Mesenchymal stem cell (in vitro differentiated cells and primary cell): Measurements from ENCODE around the gene FKBP5.

Experiments used
- DNase-seq: peaks from one replicate; pipeline ENCODE4 v3.0.0-alpha.2; 2013
- H2AFZ ChIP-seq: one replicate; pipeline ENCODE4 v1.6.1; 2013; ENCODE audit warnings: low read depth, mild to moderate bottlenecking, control low read depth, inconsistent platforms, low read length, moderate library complexity
- H2AK5ac ChIP-seq: 2 replicates; pipeline ENCODE4 v1.6.1; 2013; ENCODE audit warnings: low read length, moderate library complexity, mild to moderate bottlenecking, inconsistent platforms; ENCODE audit not compliant: severe bottlenecking
- H2BK120ac ChIP-seq: one replicate; pipeline ENCODE4 v1.6.1; 2013; ENCODE audit warnings: low read depth, mild to moderate bottlenecking, inconsistent platforms, low read length, moderate library complexity
- H2BK12ac ChIP-seq, 2 experiments: one replicate each; pipeline ENCODE4 v1.6.1; 2013; ENCODE audit warnings: inconsistent platforms in 2 of 2, low read length in 2 of 2, mild to moderate bottlenecking in 2 of 2, moderate library complexity in 2 of 2, control low read depth in 1 of 2
- H2BK15ac ChIP-seq: one replicate; pipeline ENCODE4 v1.6.1; 2013; ENCODE audit warnings: mild to moderate bottlenecking, low read depth, inconsistent platforms; ENCODE audit not compliant: poor library complexity, severe bottlenecking
- H2BK5ac ChIP-seq: 2 replicates; pipeline ENCODE4 v1.6.1; 2013; ENCODE audit warnings: low read depth, mild to moderate bottlenecking, low read length, control low read depth, inconsistent platforms; ENCODE audit not compliant: poor library complexity, severe bottlenecking
- H3K14ac ChIP-seq, 2 experiments: one replicate each; pipeline ENCODE4 v1.6.1; 2013; ENCODE audit warnings: inconsistent platforms in 2 of 2, low read length in 2 of 2, control low read depth in 1 of 2, mild to moderate bottlenecking in 1 of 2, moderate library complexity in 1 of 2
- H3K18ac ChIP-seq, 2 experiments: one replicate each; pipeline ENCODE4 v1.6.1; 2013; ENCODE audit warnings: inconsistent platforms in 2 of 2, low read length in 2 of 2, control low read depth in 1 of 2, low read depth in 1 of 2, mild to moderate bottlenecking in 1 of 2
- H3K23ac ChIP-seq, 2 experiments: one replicate each; pipeline ENCODE4 v1.6.1; 2013; ENCODE audit warnings: inconsistent platforms in 2 of 2, low read length in 2 of 2, mild to moderate bottlenecking in 2 of 2, moderate library complexity in 2 of 2, control low read depth in 1 of 2
- H3K27ac ChIP-seq: 2 replicates; pipeline ENCODE4 v1.5.1; 2013; ENCODE audit warnings: mild to moderate bottlenecking, moderate library complexity, low read length, control low read depth, inconsistent platforms; ENCODE audit not compliant: poor library complexity, severe bottlenecking
- H3K27me3 ChIP-seq, 2 experiments: 2 replicates each; pipeline versions ENCODE4 v1.6.1 to v1.7.0; 2013; ENCODE audit warnings: low read length in 2 of 2, mild to moderate bottlenecking in 2 of 2, moderate library complexity in 2 of 2, control low read depth in 1 of 2, inconsistent platforms in 1 of 2; ENCODE audit not compliant: control insufficient read depth in 1 of 2, insufficient read depth in 1 of 2
- H3K36me3 ChIP-seq, 2 experiments: 2 replicates each; pipeline versions ENCODE4 v1.6.1 to v1.7.0; 2013; ENCODE audit warnings: low read length in 2 of 2, control low read depth in 1 of 2, inconsistent platforms in 1 of 2, low read depth in 1 of 2, mild to moderate bottlenecking in 1 of 2; ENCODE audit not compliant: insufficient read depth in 2 of 2, control insufficient read depth in 1 of 2
- H3K4ac ChIP-seq, 2 experiments: one replicate each; pipeline ENCODE4 v1.6.1; 2013; ENCODE audit warnings: inconsistent platforms in 2 of 2, low read length in 2 of 2, mild to moderate bottlenecking in 2 of 2, moderate library complexity in 2 of 2, control low read depth in 1 of 2, low read depth in 1 of 2
- H3K4me1 ChIP-seq: 2 replicates; pipeline ENCODE4 v1.6.1; 2013; ENCODE audit warnings: low read depth, low read length, control low read depth; ENCODE audit not compliant: control insufficient read depth, insufficient read depth
- H3K4me2 ChIP-seq: 2 replicates; pipeline ENCODE4 v1.6.1; 2013; ENCODE audit warnings: low read length, mild to moderate bottlenecking, inconsistent platforms; ENCODE audit not compliant: poor library complexity, severe bottlenecking
- H3K4me3 ChIP-seq, 2 experiments: 2 replicates each; pipeline versions ENCODE4 v1.5.1 to v1.7.0; 2013; ENCODE audit warnings: low read length in 2 of 2, mild to moderate bottlenecking in 2 of 2, control low read depth in 1 of 2, low read depth in 1 of 2; ENCODE audit not compliant: insufficient read depth in 1 of 2
- H3K79me1 ChIP-seq: replicated peaks from 2 replicates; pipeline ENCODE4 v1.6.1; 2013; ENCODE audit warnings: mild to moderate bottlenecking, control low read depth, low read length, inconsistent platforms; ENCODE audit not compliant: poor library complexity, severe bottlenecking
- H3K9ac ChIP-seq: 2 replicates; pipeline ENCODE4 v1.7.0; 2013; ENCODE audit warnings: mild to moderate bottlenecking, low read length, moderate library complexity
- H3K9me3 ChIP-seq: 2 replicates; pipeline ENCODE4 v1.7.0; 2013; ENCODE audit warnings: mild to moderate bottlenecking, low read length; ENCODE audit not compliant: control insufficient read depth
- H4K8ac ChIP-seq: one replicate; pipeline ENCODE4 v1.6.1; 2013; ENCODE audit warnings: inconsistent platforms, mild to moderate bottlenecking, low read length, moderate library complexity
- H4K91ac ChIP-seq: one replicate; pipeline ENCODE4 v1.6.1; 2013; ENCODE audit warnings: mild to moderate bottlenecking, low read length, inconsistent platforms
- WGBS: methylation state at CpG from one replicate; pipeline ENCODE4 v1.1.7; 2013; ENCODE audit warnings: mixed read lengths; 5-methylcytosine and 5-hydroxymethylcytosine counted together

FKBP5 gene

GRCh38 chr6:35723587-35723986 is 34.9 kb upstream of the FKBP5 start:
- Histone ChIP-seq H2BK120ac (no peak overlapping the region), H3K27ac (no peak overlapping the region), H2BK12ac (peak overlapping the region; percentile 7 to 99), H3K9ac (no peak overlapping the region), H2BK15ac (no peak overlapping the region), H4K91ac (peak overlapping the region; percentile 15), H2AFZ (no peak overlapping the region), H3K4me2 (no peak overlapping the region), H3K4me3 (no peak overlapping the region), H3K18ac (no peak overlapping the region), H3K4ac (peak overlapping the region in 1 of 2 experiments; percentile 19), H2BK5ac (no peak overlapping the region), H3K9me3 (no peaks in the 10 kb centered on the region), H2AK5ac (no peak overlapping the region), H3K4me1 (peaks cover 47% of the 10 kb centered on the region), H4K8ac (no peak overlapping the region), H3K14ac (no peak overlapping the region), H3K36me3 (no peaks in the 10 kb centered on the region), H3K27me3 (peaks cover 0 to 11% of the 10 kb centered on the region in 2 experiments), H3K23ac (no peak overlapping the region), H3K79me1 (no peaks in the 10 kb centered on the region)
- 100% methylated on average over 1 of the region's 2 CpGs for whole genome bisulfite sequencing
- DNase-seq = no peak

- Histone ChIP-seq H3K4me2 (no peak overlapping the region), H4K91ac (no peak overlapping the region), H3K4me1 (peaks cover 35% of the 10 kb centered on the region), H3K4ac (peak overlapping the region in 1 of 2 experiments; percentile 47), H2BK5ac (no peak overlapping the region), H3K4me3 (no peak overlapping the region), H3K9ac (no peak overlapping the region), H2BK15ac (peak overlapping the region; percentile 77), H2AK5ac (no peak overlapping the region), H3K18ac (peak overlapping the region; percentile 34 to 68), H4K8ac (no peak overlapping the region), H3K9me3 (no peaks in the 10 kb centered on the region), H2AFZ (no peak overlapping the region), H3K36me3 (no peaks in the 10 kb centered on the region), H3K27me3 (peaks cover 0 to 13% of the 10 kb centered on the region in 2 experiments), H3K23ac (no peak overlapping the region), H3K27ac (no peak overlapping the region), H3K14ac (peak overlapping the region in 1 of 2 experiments; percentile 0), H2BK120ac (no peak overlapping the region), H2BK12ac (peak overlapping the region; percentile 2 to 40), H3K79me1 (no peaks in the 10 kb centered on the region)
- WGBS = 81% methylated on average over 10 of the region's 10 CpGs
- DNase-seq = no peak
These were observed 33.5 kb upstream of the FKBP5 start for GRCh38 chr6:35722121-35722761.

DNA sequence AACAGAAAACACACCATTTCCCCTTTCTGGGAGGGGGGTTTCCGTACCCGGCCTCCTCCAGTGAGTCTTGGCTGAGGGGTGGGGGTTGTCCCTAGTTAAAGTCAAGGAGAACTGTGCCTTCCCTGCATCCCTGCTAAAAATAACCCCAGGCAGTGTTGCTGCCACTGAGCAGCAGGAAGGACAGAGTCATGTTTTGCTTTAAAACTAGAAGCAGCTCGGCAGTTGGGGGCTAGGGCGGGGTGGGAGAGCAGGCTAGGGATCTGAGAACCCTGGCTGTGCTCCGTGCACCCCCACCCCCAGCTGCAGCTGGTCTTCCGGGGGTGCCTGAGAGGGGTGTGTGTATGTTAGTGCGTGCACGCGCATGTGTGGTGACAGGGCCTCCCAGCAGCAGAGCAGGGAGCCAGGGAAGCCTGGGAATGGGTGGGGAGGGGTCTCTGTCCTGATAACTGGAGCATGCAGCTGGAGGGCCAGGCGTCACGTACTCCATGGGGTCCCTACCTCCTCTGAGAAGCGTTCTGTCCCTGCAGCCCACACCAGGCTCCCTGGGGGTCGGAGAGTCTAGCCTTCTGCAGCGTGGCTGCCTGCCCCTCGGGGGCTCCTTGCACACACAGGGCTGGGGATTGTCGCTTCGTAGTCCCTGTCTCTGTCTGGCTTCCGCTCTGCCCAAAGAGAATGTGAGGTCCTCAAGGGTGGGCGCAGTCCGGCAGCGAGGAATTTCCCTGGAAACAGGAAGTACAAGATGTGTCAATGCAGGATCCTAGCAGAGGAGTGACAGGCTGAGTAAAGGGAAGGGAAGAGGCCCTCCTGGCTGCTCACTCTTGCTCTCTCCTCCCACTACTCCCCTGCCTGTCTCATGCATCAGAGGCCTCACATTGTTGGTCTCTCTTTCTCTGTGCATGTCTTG is 31.4 kb upstream of the FKBP5 start:
- Histone ChIP-seq H3K18ac (peak overlapping the region; percentile 49 to 99), H4K91ac (peak overlapping the region; percentile 99), H3K4ac (peak overlapping the region; percentile 73 to 100), H3K4me3 (peak overlapping the region in 1 of 2 experiments; percentile 39), H4K8ac (peak overlapping the region; percentile 84), H2BK5ac (peak overlapping the region; percentile 33), H3K36me3 (no peaks in the 10 kb centered on the region), H3K4me1 (peaks cover 16% of the 10 kb centered on the region), H3K14ac (peak overlapping the region in 1 of 2 experiments; percentile 98), H2BK12ac (peak overlapping the region; percentile 95 to 100), H3K4me2 (peak overlapping the region; percentile 57), H2BK15ac (peak overlapping the region; percentile 73), H2BK120ac (peak overlapping the region; percentile 36), H3K27me3 (peaks cover 0 to 33% of the 10 kb centered on the region in 2 experiments), H3K27ac (peak overlapping the region; percentile 16), H2AK5ac (no peak overlapping the region), H2AFZ (peak overlapping the region; percentile 86), H3K79me1 (no peaks in the 10 kb centered on the region), H3K9ac (no peak overlapping the region), H3K23ac (peak overlapping the region in 1 of 2 experiments; percentile 63), H3K9me3 (no peaks in the 10 kb centered on the region)
- peak; percentile 79 for DNase-seq
- 0% methylated on average over 21 of the region's 21 CpGs for WGBS

- Histone ChIP-seq H3K18ac (peak overlapping the region; percentile 49 to 99), H2BK12ac (peak overlapping the region; percentile 91 to 95), H3K27me3 (peaks cover 0 to 29% of the 10 kb centered on the region in 2 experiments), H4K8ac (peak overlapping the region; percentile 84), H4K91ac (peak overlapping the region; percentile 99), H3K79me1 (no peaks in the 10 kb centered on the region), H2AFZ (no peak overlapping the region), H3K4ac (peak overlapping the region; percentile 61 to 100), H3K4me1 (peaks cover 16% of the 10 kb centered on the region), H3K36me3 (no peaks in the 10 kb centered on the region), H3K4me3 (no peak overlapping the region), H2AK5ac (no peak overlapping the region), H3K4me2 (peak overlapping the region; percentile 57), H3K9me3 (no peaks in the 10 kb centered on the region), H2BK5ac (no peak overlapping the region), H3K14ac (peak overlapping the region in 1 of 2 experiments; percentile 44), H2BK120ac (peak overlapping the region; percentile 36), H2BK15ac (no peak overlapping the region), H3K23ac (no peak overlapping the region), H3K9ac (no peak overlapping the region), H3K27ac (no peak overlapping the region)
- WGBS = 43% methylated on average over 5 of the region's 5 CpGs
- no peak for DNase-seq
These were observed 30.7 kb upstream of the FKBP5 start for GRCh38 chr6:35719404-35719829.
